Neural crest cell (in vitro differentiated cells): ENCODE measurements around the gene IRX1. TPM values are rescaled to one million over a fixed set of nuclear protein-coding genes. Genes with fewer than 3 reads are reported as not detected.

ENCODE experiments used
- DNase-seq: peaks from one replicate; pipeline ENCODE4 v3.0.0; 2021; ENCODE audit warnings: low read depth, mixed read lengths, low spot score
- H3K27ac Mint-ChIP-seq: one replicate; pipeline ENCODE4 v1.8.0; 2021; ENCODE audit warnings: mild to moderate bottlenecking, mixed read lengths; ENCODE audit not compliant: unreplicated experiment
- H3K27me3 Mint-ChIP-seq: 2 replicates; pipeline ENCODE4 v1.8.0; 2021; ENCODE audit warnings: low read depth, mild to moderate bottlenecking, mixed read lengths
- H3K36me3 Mint-ChIP-seq: 2 replicates; pipeline ENCODE4 v1.8.0; 2021; ENCODE audit warnings: low read depth, mild to moderate bottlenecking, mixed read lengths
- H3K4me1 Mint-ChIP-seq: 2 replicates; pipeline ENCODE4 v1.8.0; 2021; ENCODE audit warnings: mixed read lengths
- H3K4me3 Mint-ChIP-seq: one replicate; pipeline ENCODE4 v1.8.0; 2021; ENCODE audit warnings: mild to moderate bottlenecking, mixed read lengths
- H3K9me3 Mint-ChIP-seq: 2 replicates; pipeline ENCODE4 v1.8.0; 2021; ENCODE audit warnings: mixed read lengths
- long read RNA-seq: library from polyadenylated mRNA; unstranded; transcript quantifications from one replicate; pipeline ENCODE4 v2.0.0, GENCODE V29; 2020
- total RNA-seq: library from RNA; stranded (reverse); gene quantifications from 2 replicates; pipeline ENCODE4 v1.2.1, GENCODE V29; 2021
- TF ChIP-seq, protein P1 (sequence below): fragments of 200-600 bp; sonication (generic); conservative IDR thresholded peaks from 2 replicates; pipeline ENCODE4 v1.5.0; 2021; ENCODE audit warnings: antibody characterized with exemption, mild to moderate bottlenecking

The IRX1 gene
- total RNA-seq = 24.8 and 26.1 TPM in 2 replicates
- long read RNA-seq = 0 reads

DNA sequence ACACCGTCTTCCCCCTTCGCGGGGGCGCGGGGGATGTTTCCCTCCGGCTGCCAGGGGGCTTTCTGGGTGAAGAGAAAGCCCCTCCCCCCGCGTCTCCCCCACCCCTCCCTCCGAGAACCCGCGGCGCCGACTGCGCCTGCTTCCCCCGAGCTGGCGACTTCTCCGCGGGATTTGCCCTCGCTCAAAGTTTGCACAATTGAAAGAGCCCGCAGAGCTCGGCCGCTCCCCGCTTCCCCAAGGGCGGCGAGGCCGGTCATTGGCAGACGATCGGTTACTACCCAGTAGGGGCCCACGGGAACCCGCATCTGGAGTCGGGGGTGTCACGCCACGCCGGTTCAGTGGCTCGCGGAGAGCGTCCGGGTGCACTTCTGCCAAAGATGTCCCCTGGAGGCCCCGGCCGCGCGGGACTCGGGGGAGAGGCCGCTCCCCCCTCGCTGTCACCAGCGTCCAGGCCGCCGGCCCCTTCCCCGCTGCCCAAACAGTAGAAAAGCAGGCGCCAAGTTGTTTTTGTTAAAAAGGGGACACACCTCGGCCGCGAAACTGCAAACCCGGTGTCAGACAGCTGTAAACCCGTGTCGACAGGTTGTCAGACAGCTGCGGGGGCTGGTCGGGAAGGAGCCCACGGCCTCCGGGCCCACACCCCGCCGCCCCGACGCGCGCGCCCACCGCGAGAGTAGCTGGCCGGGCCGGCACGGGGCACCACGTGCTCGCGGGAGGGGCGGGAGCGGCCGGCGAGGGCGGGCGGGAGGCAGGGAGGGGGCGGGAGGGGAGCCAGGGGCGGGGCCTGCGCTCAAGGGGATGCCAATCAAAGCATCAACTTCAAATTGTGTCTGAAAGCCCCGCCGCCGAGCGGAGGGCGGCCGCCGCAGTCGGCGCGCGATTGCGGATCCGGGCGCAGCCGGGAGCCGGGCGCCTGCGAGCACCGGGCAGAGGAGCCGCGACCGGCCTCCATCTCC lies at the start of gene IRX1:
Gene IRX1 (plus strand): TSS at position 827 of the 956 bp plus-strand sequence. CDS start 274 bp downstream, outside the sequence.
- peaks cover 82% of the 10 kb centered on the region for H3K27me3 Mint-ChIP-seq
- H3K36me3 Mint-ChIP-seq = peaks cover 3% of the 10 kb centered on the region
- H3K4me1 Mint-ChIP-seq = peaks cover 47% of the 10 kb centered on the region
- peak within 1 kb of the TSS; percentile 97 for H3K4me3 Mint-ChIP-seq
- H3K9me3 Mint-ChIP-seq = no peaks in the 10 kb centered on the region
- DNase-seq = no peak
- H3K27ac Mint-ChIP-seq = peak within 1 kb of the TSS; percentile 76
- TF ChIP-seq, protein P1, sequence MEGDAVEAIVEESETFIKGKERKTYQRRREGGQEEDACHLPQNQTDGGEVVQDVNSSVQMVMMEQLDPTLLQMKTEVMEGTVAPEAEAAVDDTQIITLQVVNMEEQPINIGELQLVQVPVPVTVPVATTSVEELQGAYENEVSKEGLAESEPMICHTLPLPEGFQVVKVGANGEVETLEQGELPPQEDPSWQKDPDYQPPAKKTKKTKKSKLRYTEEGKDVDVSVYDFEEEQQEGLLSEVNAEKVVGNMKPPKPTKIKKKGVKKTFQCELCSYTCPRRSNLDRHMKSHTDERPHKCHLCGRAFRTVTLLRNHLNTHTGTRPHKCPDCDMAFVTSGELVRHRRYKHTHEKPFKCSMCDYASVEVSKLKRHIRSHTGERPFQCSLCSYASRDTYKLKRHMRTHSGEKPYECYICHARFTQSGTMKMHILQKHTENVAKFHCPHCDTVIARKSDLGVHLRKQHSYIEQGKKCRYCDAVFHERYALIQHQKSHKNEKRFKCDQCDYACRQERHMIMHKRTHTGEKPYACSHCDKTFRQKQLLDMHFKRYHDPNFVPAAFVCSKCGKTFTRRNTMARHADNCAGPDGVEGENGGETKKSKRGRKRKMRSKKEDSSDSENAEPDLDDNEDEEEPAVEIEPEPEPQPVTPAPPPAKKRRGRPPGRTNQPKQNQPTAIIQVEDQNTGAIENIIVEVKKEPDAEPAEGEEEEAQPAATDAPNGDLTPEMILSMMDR = no peak

DNA sequence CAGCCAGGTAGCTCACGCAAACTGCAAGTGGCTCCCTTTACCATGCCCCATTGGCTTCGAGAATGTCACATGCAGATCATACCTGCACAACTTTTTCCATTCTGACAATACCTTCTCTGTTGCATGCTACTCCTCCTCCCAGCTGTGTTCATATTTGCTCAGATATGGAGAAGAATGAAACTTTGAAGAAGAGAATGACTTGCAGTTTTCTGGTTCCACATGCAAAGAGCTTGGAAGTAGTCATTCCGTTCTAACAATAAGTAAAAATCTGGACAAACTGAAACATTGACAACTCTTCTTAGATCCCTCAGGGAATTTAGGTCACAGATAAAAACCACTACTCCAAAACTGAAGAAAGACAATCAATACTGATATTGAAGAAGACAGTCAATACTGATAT lies 49.6 kb upstream of the IRX1 start:
- no peak overlapping the region for H3K27ac Mint-ChIP-seq
- no peak for DNase-seq
- H3K9me3 Mint-ChIP-seq = peaks cover 5% of the 10 kb centered on the region
- peaks cover 2% of the 10 kb centered on the region for H3K36me3 Mint-ChIP-seq
- H3K27me3 Mint-ChIP-seq = no peaks in the 10 kb centered on the region
- no peak overlapping the region for H3K4me3 Mint-ChIP-seq
- H3K4me1 Mint-ChIP-seq = peaks cover 4% of the 10 kb centered on the region
- TF ChIP-seq, protein P1 = no peak

DNA sequence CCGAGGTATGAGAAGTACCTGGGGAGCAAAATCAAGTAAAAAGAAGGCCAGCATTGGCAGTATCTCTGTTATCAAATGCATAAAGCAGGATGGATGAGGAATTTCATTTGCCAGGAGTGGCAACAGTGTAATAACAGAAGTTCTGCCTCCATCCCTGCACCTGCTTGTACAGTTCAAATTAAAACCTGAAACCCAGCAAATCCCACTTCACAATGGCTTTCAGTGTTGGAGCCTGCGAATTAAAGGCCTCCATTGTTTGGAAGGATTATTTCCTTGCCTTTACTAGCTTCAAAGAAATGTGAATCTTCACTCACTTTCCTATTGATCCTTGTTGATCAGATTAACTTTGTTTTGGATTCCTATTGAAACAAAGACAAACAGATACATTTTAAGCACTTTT lies 31.5 kb upstream of the IRX1 start:
- Mint-ChIP-seq H3K4me1 (peaks cover 11% of the 10 kb centered on the region), H3K4me3 (no peak overlapping the region), H3K27me3 (no peaks in the 10 kb centered on the region), H3K36me3 (peaks cover 5% of the 10 kb centered on the region), H3K9me3 (peaks cover 18% of the 10 kb centered on the region), H3K27ac (no peak overlapping the region)
- no peak for DNase-seq
- TF ChIP-seq, protein P1 = no peak

DNA sequence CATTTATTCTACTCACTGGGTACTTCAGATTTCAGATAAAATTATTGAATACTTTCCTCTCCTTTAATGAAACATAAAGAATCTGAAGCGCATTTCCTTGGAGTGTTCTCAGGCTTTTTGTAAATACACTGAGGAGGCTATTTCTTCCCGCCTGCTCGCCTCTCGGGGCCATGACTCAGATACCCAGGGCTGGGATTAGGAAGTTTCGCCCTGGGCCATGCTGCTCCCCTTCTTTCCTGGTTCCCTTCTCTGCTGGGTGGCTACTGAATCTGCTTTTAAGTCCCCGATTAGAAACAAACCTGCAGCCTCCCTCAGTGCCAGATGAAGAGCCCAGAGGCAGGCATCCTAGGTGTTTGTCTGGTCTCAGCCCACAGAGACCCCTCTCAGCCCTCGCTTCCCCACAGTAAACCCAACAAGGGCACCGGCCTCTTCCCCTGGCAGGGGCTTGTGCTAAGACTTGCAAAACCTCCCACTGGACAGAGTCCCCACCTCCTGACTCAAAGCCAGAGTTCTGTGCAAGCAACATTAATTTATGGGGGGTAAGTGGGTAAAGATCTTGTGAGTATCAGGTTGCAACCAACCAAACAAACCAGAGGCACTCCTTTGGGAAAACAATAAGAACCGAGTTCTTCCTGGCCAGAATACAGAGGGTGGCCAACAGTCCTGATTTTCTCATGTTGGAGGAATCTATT lies 30.7 kb upstream of the IRX1 start:
- no peaks in the 10 kb centered on the region for H3K27me3 Mint-ChIP-seq

More for the DNA sequence above, 30.7 kb upstream of the IRX1 start:
- Mint-ChIP-seq H3K4me3 (no peak overlapping the region), H3K9me3 (peaks cover 14% of the 10 kb centered on the region), H3K27ac (no peak overlapping the region), H3K36me3 (peaks cover 5% of the 10 kb centered on the region), H3K4me1 (peaks cover 11% of the 10 kb centered on the region)
- no peak for DNase-seq
- TF ChIP-seq, protein P1 = no peak
